WTC11 (cell line): ENCODE data around the gene ALOXE3.

ENCODE experiments used
- MAX ChIP-seq: sonication (generic); formaldehyde crosslinking; IDR thresholded peaks from 2 replicates; pipeline ENCODE4 v1.8.0; 2022; ENCODE audit warnings: mild to moderate bottlenecking, missing genetic modification reagents
- NR2C2 ChIP-seq: sonication (generic); formaldehyde crosslinking; IDR thresholded peaks from 2 replicates; pipeline ENCODE4 v1.8.0; 2022; ENCODE audit warnings: mild to moderate bottlenecking, missing genetic modification reagents

GRCh38 chr17:8053600-8053999 is 64.7 kb downstream of the ALOXE3 start:
- TF ChIP-seq NR2C2 (CRISPR knock-in tag) (no peak), MAX (CRISPR knock-in tag) (no peak)
